22Rv1 (cell line): ENCODE data around the gene ENAH.

Experiments used
- CTCF ChIP-seq: fragments of 450-650 bp; IDR thresholded peaks from 2 replicates; pipeline ENCODE4 v1.5.1; 2017; ENCODE audit warnings: mild to moderate bottlenecking
- ZFX ChIP-seq: fragments of 450-650 bp; IDR thresholded peaks from 2 replicates; pipeline ENCODE4 v1.6.1; 2017; ENCODE audit warnings: antibody characterized with exemption, borderline replicate concordance

GRCh38 chr1:225544263-225544662 is 108.7 kb downstream of the ENAH start:
- TF ChIP-seq ZFX (no peak), CTCF (no peak)
